Ureter (tissue), 1 donor: ENCODE results near the gene RNF133. TPM values are rescaled to one million over a fixed set of nuclear protein-coding genes. Genes with fewer than 3 reads are reported as not detected.

Experiments
- total RNA-seq: library from RNA; stranded (reverse); gene quantifications from one replicate; pipeline ENCODE4 v1.2.4, GENCODE V29; 2023
- donor health status: DM: yes; HTN: yes; CAD: no.

RNF133 gene
- total RNA-seq, 1 donor from 2014 or later: 2.4 TPM

Other genes with a start within 250 kb of the RNF133 start
- gene RNF148, start 3.8 kb upstream of the RNF133 start, total RNA-seq: 3.5 TPM
- 25.8 TPM for gene CADPS2, start 187.3 kb upstream of the RNF133 start, total RNA-seq